ENCODE measurements around the gene TEX13B. TPM values are rescaled to one million over a fixed set of nuclear protein-coding genes. Genes with fewer than 3 reads are reported as not detected.
A peak's percentile ranks its signal among the peaks of the same experiment; 100 is the strongest.

Gene TEX13B
- total RNA-seq, 6 experiments from 2014 or later = not detected

DNA sequence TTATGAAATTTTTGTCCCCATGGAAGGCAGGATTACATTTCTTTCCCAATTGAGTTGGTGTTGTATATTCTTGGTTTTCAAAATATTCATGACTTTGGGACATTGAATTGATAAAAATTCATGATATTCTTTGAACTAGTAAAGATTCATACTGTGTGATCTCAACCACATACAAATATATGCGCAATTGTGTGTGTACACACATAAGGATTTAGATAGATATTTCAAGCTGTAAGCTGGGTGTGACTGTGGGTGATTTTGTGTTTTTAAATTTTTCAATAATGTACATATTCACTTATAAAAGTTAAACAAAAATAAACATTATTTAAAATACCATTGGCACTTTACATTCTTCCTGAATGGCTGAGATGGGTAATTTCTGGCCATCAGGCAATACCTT is 43.2 kb upstream of the TEX13B start:
- H3K27me3 ChIP-seq = no peaks in the 10 kb centered on the region
- TF ChIP-seq POLR2A (IDR thresholded peaks at IDR 0.05) = no peak
- TF ChIP-seq, protein P1, sequence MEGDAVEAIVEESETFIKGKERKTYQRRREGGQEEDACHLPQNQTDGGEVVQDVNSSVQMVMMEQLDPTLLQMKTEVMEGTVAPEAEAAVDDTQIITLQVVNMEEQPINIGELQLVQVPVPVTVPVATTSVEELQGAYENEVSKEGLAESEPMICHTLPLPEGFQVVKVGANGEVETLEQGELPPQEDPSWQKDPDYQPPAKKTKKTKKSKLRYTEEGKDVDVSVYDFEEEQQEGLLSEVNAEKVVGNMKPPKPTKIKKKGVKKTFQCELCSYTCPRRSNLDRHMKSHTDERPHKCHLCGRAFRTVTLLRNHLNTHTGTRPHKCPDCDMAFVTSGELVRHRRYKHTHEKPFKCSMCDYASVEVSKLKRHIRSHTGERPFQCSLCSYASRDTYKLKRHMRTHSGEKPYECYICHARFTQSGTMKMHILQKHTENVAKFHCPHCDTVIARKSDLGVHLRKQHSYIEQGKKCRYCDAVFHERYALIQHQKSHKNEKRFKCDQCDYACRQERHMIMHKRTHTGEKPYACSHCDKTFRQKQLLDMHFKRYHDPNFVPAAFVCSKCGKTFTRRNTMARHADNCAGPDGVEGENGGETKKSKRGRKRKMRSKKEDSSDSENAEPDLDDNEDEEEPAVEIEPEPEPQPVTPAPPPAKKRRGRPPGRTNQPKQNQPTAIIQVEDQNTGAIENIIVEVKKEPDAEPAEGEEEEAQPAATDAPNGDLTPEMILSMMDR (IDR thresholded peaks at IDR 0.05) = no peak
- no peaks in the 10 kb centered on the region for H3K9me3 ChIP-seq
- H3K4me3 ChIP-seq = no peak overlapping the region
- DNase-seq (no peak), ATAC-seq (no peak)
- WGBS (ENCODE audit: insufficient coverage, low coverage, low lambda C conversion rate, missing lambda C conversion rate) = 95% methylated on average over 1 of the region's 1 CpG
- no peaks in the 10 kb centered on the region for H3K36me3 ChIP-seq
- no peaks in the 10 kb centered on the region for H3K4me1 ChIP-seq
- intact Hi-C loops (cut with DNase I) = no loop called here
- H3K27ac ChIP-seq = no peak overlapping the region

DNA sequence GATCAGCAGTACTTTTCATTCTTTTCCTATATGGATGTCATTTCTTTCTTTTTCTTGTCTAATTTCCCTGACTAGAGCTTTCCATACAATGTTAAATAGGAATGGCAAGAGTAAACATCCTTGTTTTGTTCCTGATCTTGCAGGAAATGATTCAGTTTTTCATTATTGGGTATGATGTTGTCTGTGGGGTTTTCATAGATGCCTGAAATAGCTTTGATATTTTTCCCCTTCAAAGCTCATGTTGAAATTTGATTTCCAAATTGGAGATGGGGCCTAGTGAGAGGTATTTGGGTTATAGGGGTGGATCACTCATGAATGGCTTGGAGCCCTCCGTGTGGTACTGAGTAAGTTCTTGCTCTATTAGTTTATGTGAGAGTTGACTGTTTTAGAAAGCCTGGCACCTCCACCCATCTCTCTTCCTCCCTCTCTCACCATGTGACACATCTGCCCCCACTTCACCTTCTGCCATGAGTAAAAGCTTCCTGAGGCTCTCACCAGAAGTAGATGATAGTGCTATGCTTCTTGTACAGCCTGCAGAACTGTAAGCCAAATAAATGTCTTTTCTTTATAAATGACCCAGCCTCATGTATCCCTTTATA is 40.4 kb upstream of the TEX13B start:
- WGBS (ENCODE audit: insufficient coverage, low coverage, low lambda C conversion rate, missing lambda C conversion rate) = 50% methylated on average over 1 of the region's 1 CpG
- H3K4me1 ChIP-seq = no peaks in the 10 kb centered on the region
- no peak for DNase-seq
- H3K9me3 ChIP-seq = no peaks in the 10 kb centered on the region
- no peaks in the 10 kb centered on the region for H3K36me3 ChIP-seq
- H3K27ac ChIP-seq = no peak overlapping the region
- intact Hi-C loops (cut with DNase I) = no loop called here
- no peak overlapping the region for H3K4me3 ChIP-seq
- TF ChIP-seq, protein P1 (IDR thresholded peaks at IDR 0.05) = no peak
- TF ChIP-seq POLR2A (IDR thresholded peaks at IDR 0.05) = no peak
- no peaks in the 10 kb centered on the region for H3K27me3 ChIP-seq
- ATAC-seq = no peak

DNA sequence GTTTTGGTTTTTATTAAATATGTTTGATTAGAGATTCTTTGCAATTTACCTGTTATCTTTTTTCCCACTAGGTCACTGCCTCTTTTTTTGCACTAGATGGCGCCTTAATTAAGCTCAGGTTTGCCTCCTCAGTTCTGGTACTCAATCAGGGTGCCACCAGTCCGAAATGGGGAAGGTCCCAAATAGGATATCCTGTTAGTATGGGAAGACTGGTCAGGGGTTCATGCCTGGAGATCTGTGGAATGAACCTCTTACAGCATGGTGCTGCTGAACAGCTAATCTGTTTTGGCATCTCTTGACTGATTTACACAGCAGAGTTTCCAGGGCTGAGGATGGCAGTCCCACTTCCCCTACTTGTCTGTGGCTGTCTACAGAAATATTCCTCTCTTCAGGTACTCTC is 38.5 kb upstream of the TEX13B start:
- no peaks in the 10 kb centered on the region for H3K36me3 ChIP-seq
- H3K27me3 ChIP-seq = no peaks in the 10 kb centered on the region
- DNase-seq (no peak), ATAC-seq (peak; percentile 46 to 64 (median 64))
- no peak overlapping the region for H3K27ac ChIP-seq
- H3K9me3 ChIP-seq = no peaks in the 10 kb centered on the region
- intact Hi-C loops (cut with DNase I) = no loop called here
- WGBS (ENCODE audit: insufficient coverage, low coverage, low lambda C conversion rate, missing lambda C conversion rate) = 4% methylated on average over 2 of the region's 2 CpGs
- TF ChIP-seq POLR2A (IDR thresholded peaks at IDR 0.05) = no peak
- TF ChIP-seq, protein P1 (IDR thresholded peaks at IDR 0.05) = peak; percentile 39 to 59 (median 56)
- no peak overlapping the region for H3K4me3 ChIP-seq
- H3K4me1 ChIP-seq = no peaks in the 10 kb centered on the region

DNA sequence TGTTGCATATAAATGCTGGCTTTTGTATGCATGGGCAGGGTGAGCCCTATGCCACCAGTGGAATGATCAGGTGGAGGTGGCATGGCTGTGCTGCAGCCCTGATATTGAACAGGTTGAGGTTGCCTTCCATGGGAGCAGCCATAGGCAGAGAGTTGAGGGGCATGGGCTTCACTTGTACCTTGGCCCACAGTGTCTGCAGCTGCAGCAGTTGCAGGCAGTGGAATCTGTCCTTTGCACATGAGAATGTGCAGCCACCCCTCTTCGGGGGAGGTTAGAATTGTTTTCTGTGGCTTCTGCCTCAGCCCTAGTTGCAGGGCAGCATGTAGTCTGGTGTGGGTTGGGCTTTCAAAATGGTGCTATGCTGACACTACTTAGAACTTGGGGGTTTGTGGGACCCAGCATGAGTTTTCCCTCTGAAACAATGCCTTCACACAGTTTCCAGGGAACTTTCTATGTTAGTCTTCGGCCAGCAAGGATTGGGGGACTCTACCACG is 37.3 kb upstream of the TEX13B start:
- TF ChIP-seq POLR2A (IDR thresholded peaks at IDR 0.05) = no peak
- TF ChIP-seq, protein P1 (IDR thresholded peaks at IDR 0.05) = no peak
- Histone ChIP-seq H3K27me3 (no peaks in the 10 kb centered on the region), H3K9me3 (no peaks in the 10 kb centered on the region), H3K4me3 (no peak overlapping the region), H3K27ac (no peak overlapping the region), H3K4me1 (no peaks in the 10 kb centered on the region), H3K36me3 (no peaks in the 10 kb centered on the region)
- no peak for DNase-seq
- ATAC-seq = no peak
- WGBS (ENCODE audit: insufficient coverage, low coverage, low lambda C conversion rate, missing lambda C conversion rate) = 14% methylated on average over 1 of the region's 3 CpGs
- intact Hi-C loops (cut with DNase I) = no loop called here

Measured in right lobe of liver (tissue), 6 donors.